CD4-positive, alpha-beta T cell (primary cell): Measurements from ENCODE around the gene APOBEC3G. TPM values are rescaled to one million over a fixed set of nuclear protein-coding genes. Genes with fewer than 3 reads are reported as not detected.
"Not testable (repeated sequence)": the region's sequence is repeated elsewhere in the genome, so short reads cannot be mapped to it uniquely, and the experiment has no call there.

Experiments
- ATAC-seq: fragments of 200-7000 bp; cut with Tn5 transposase; one replicate; pipeline ENCODE4 v1.10.0; 2022; ENCODE audit warnings: mild to moderate bottlenecking; ENCODE audit not compliant: poor library complexity
- CTCF ChIA-PET: fragments of 350-600 bp; sonication (Branson Sonifier 250); formaldehyde crosslinking; loops from one replicate; lab custom pipeline; 2021; ENCODE audit warnings: antibody characterized with exemption, inconsistent platforms; lab: Charles Lee
- POLR2A ChIA-PET: fragments of 350-600 bp; sonication (Branson Sonifier 250); formaldehyde crosslinking; loops from one replicate; lab custom pipeline; 2021; ENCODE audit warnings: antibody characterized with exemption, inconsistent platforms; lab: Charles Lee
- DNase-seq, 14 experiments: peaks; one replicate each; pipeline ENCODE4 v3.0.0-alpha.2; 2013 to 2020; ENCODE audit warnings: mixed read lengths in 2 of 14
- H3K27ac ChIP-seq, 2 donors: one replicate each; pipeline versions ENCODE4 v1.5.1 to v1.7.0; 2013; ENCODE audit warnings: low read length in 2 of 2, low read depth in 1 of 2, mild to moderate bottlenecking in 1 of 2
- H3K27me3 ChIP-seq, 2 experiments: 1 replicate in 1 of 2; 2 replicates in 1 of 2; pipeline versions ENCODE4 v1.6.1 to v1.7.0; 2013; ENCODE audit warnings: low read length in 2 of 2, control low read depth in 1 of 2, mild to moderate bottlenecking in 1 of 2, moderate library complexity in 1 of 2; ENCODE audit not compliant: insufficient read depth in 2 of 2, control insufficient read depth in 1 of 2
- H3K36me3 ChIP-seq: one replicate; pipeline ENCODE4 v1.6.1; 2013; ENCODE audit warnings: low read length, control low read depth; ENCODE audit not compliant: insufficient read depth
- H3K4me1 ChIP-seq: one replicate; pipeline ENCODE4 v1.6.1; 2013; ENCODE audit warnings: low read length, control low read depth; ENCODE audit not compliant: insufficient read depth
- H3K4me3 ChIP-seq: one replicate; pipeline ENCODE4 v1.5.1; 2013; ENCODE audit warnings: mild to moderate bottlenecking, low read length, moderate library complexity
- H3K9me3 ChIP-seq, 2 experiments: 1 replicate in 1 of 2; 2 replicates in 1 of 2; pipeline versions ENCODE4 v1.6.1 to v1.7.0; 2013; ENCODE audit warnings: low read length in 2 of 2, mild to moderate bottlenecking in 2 of 2, control low read depth in 1 of 2, moderate library complexity in 1 of 2; ENCODE audit not compliant: control insufficient read depth in 1 of 2, insufficient read depth in 1 of 2
- H3K27ac Mint-ChIP-seq: one replicate; pipeline ENCODE4 v1.8.0; 2020; ENCODE audit warnings: mixed read lengths
- H3K27me3 Mint-ChIP-seq: one replicate; pipeline ENCODE4 v1.8.0; 2021; ENCODE audit warnings: mixed read lengths
- H3K36me3 Mint-ChIP-seq: one replicate; pipeline ENCODE4 v1.8.0; 2021; ENCODE audit warnings: low read depth, mixed read lengths
- H3K4me1 Mint-ChIP-seq: one replicate; pipeline ENCODE4 v1.8.0; 2021; ENCODE audit warnings: low read depth, mixed read lengths
- H3K4me3 Mint-ChIP-seq: one replicate; pipeline ENCODE4 v1.8.0; 2020; ENCODE audit warnings: mild to moderate bottlenecking, mixed read lengths
- H3K9me3 Mint-ChIP-seq: one replicate; pipeline ENCODE4 v1.8.0; 2020; ENCODE audit warnings: mixed read lengths
- CTCF ChIP-seq: fragments of 200-600 bp; IDR thresholded peaks from one replicate; pipeline ENCODE4 v1.8.0; 2022; ENCODE audit warnings: antibody characterized with exemption, mild to moderate bottlenecking
- intact Hi-C, 2 experiments: fragments of 100-400 bp; cut with DNase I in 1 of 2; cut with micrococcal nuclease in 1 of 2; formaldehyde crosslinking; loops; one replicate each; pipeline versions ENCODE4 v1.15.1 to v1.9.0; 2023 to 2025; cut with DNase I, micrococcal nuclease
- polyA plus RNA-seq, 2 donors: library from polyadenylated mRNA; unstranded; fragments of 120-200 nt; gene quantifications; one replicate each; pipeline ENCODE4 v1.2.1, GENCODE V29; 2013
- total RNA-seq, 174 experiments: library from RNA in 2 of 174; stranded (reverse) in 2 of 174; gene quantifications; one replicate each; pipeline ENCODE4 v1.2.3 and lab custom pipeline; 2021 to 2026

The APOBEC3G gene
- total RNA-seq (10 to 100 TPM; 18.8 to 20.6 TPM), total RNA-seq (lab: John Stamatoyannopoulos, UW) (22.4 to 257 (median 43.8) reads per million in 172 experiments)
- 68.9 TPM for polyA plus RNA-seq (2013, experiment 1 of 2)
- 67.7 TPM for polyA plus RNA-seq (2013, experiment 2 of 2)

GRCh38 chr22:39077026-39077840, at the start of gene APOBEC3G:
Gene APOBEC3G (plus strand): TSS chr22:39077275. CDS start chr22:39077362, 87 bp downstream.
- ATAC-seq (peak; percentile 89), DNase-seq (peak in 13 of 14 experiments; percentile 15 to 82 (median 43))
- peaks cover 36% of the 10 kb centered on the region for H3K36me3 Mint-ChIP-seq
- H3K27me3 ChIP-seq, H3K9me3 ChIP-seq, H3K9me3 Mint-ChIP-seq, H3K27me3 Mint-ChIP-seq: not testable (repeated sequence)
- Histone ChIP-seq H3K27ac (peak within 1 kb of the TSS; percentile 83 to 85), H3K36me3 (peaks cover 23% of the 10 kb centered on the region), H3K4me1 (peaks cover 59% of the 10 kb centered on the region), H3K4me3 (peak within 1 kb of the TSS; percentile 80)
- H3K4me1 Mint-ChIP-seq: peaks cover 36% of the 10 kb centered on the region
- CTCF ChIA-PET: interaction anchor here (0.5 kb wide), 1 partner anchor 87 kb away, joined by 4 read pairs; no protein-coding TSS in a partner anchor
- intact Hi-C loops: loop anchor here in 1 of 2 experiments (5.0 kb wide), 2 partner anchors 40 to 60 kb away; no protein-coding TSS in a partner anchor
- H3K27ac Mint-ChIP-seq: peak within 1 kb of the TSS; percentile 89
- POLR2A ChIA-PET: interaction anchor here (0.6 to 2.5 kb wide), 2 partner anchors 12 to 17 kb away, joined by 4 to 19 read pairs; no protein-coding TSS in a partner anchor
- H3K4me3 Mint-ChIP-seq: peak within 1 kb of the TSS; percentile 89

GRCh38 chr22:39027717-39028116, 49.4 kb upstream of the APOBEC3G start:
- no peak for TF ChIP-seq CTCF
- H3K4me3 Mint-ChIP-seq: no peak overlapping the region
- no peaks in the 10 kb centered on the region for H3K27me3 ChIP-seq
- no peaks in the 10 kb centered on the region for H3K27me3 Mint-ChIP-seq
- H3K27ac Mint-ChIP-seq: peak overlapping the region; percentile 61
- H3K9me3 ChIP-seq: no peaks in the 10 kb centered on the region
- H3K4me3 ChIP-seq: no peak overlapping the region
- H3K4me1 ChIP-seq: peaks cover 38% of the 10 kb centered on the region
- H3K27ac ChIP-seq: no peak overlapping the region
- H3K4me1 Mint-ChIP-seq: peaks cover 36% of the 10 kb centered on the region
- no peak for ATAC-seq
- DNase-seq: no peak
- H3K9me3 Mint-ChIP-seq: no peaks in the 10 kb centered on the region
- H3K36me3 Mint-ChIP-seq: peaks cover 50% of the 10 kb centered on the region
- intact Hi-C loops: no loop called here
- CTCF ChIA-PET: no interaction called here
- POLR2A ChIA-PET: no interaction called here
- H3K36me3 ChIP-seq: peaks cover 35% of the 10 kb centered on the region

GRCh38 chr22:39028281-39028680, 48.8 kb upstream of the APOBEC3G start:
- ATAC-seq (no peak), DNase-seq (no peak)
- peak overlapping the region; percentile 61 for H3K27ac Mint-ChIP-seq
- H3K4me3 Mint-ChIP-seq: no peak overlapping the region
- H3K36me3 Mint-ChIP-seq: peaks cover 50% of the 10 kb centered on the region
- no peaks in the 10 kb centered on the region for H3K27me3 Mint-ChIP-seq
- Histone ChIP-seq H3K27ac (no peak overlapping the region), H3K9me3 (no peaks in the 10 kb centered on the region), H3K4me1 (peaks cover 32% of the 10 kb centered on the region), H3K36me3 (peaks cover 35% of the 10 kb centered on the region), H3K27me3 (no peaks in the 10 kb centered on the region), H3K4me3 (no peak overlapping the region)
- intact Hi-C loops: no loop called here
- H3K9me3 Mint-ChIP-seq: no peaks in the 10 kb centered on the region
- H3K4me1 Mint-ChIP-seq: peaks cover 36% of the 10 kb centered on the region
- TF ChIP-seq CTCF: no peak
- POLR2A ChIA-PET: no interaction called here
- CTCF ChIA-PET: no interaction called here
